ENCODE results near the gene MPPE1. TPM values are rescaled to one million over a fixed set of nuclear protein-coding genes. Genes with fewer than 3 reads are reported as not detected.

The MPPE1 gene
- total and polyA plus RNA-seq, 2 donors from 2014 or later = 48.1 to 71.8 TPM

- H3K9ac ChIP-seq (ENCODE audit: low read length in 3 of 3) = peak overlapping the region in 1 of 3 donors; percentile 12
- H3K27me3 ChIP-seq (ENCODE audit: control insufficient read depth, insufficient read depth, low read length) = no peaks in the 10 kb centered on the region
- intact Hi-C loops (cut with DNase I) = no loop called here
- H3K4me1 ChIP-seq (ENCODE audit: control insufficient read depth in 2 of 3, insufficient read depth in 2 of 3, low read depth in 1 of 3, low read length in 3 of 3) = peaks cover 3 to 15% (median 10%) of the 10 kb centered on the region in 3 donors
- no peak overlapping the region for H3K27ac ChIP-seq (ENCODE audit: low read depth in 2 of 2, low read length in 2 of 2)
- DNase-seq (peak in 1 of 5 donors; percentile 13), FAIRE-seq (peak; percentile 56)
- peaks cover 0 to 7% (median 4%) of the 10 kb centered on the region in 3 donors for H3K36me3 ChIP-seq (ENCODE audit: control insufficient read depth in 2 of 3, insufficient read depth in 3 of 3, low read length in 3 of 3)
- no peak overlapping the region for H3K4me3 ChIP-seq (ENCODE audit: low read length in 3 of 3)
- no peaks in the 10 kb centered on the region for H3K9me3 ChIP-seq (ENCODE audit: control insufficient read depth in 2 of 3, insufficient read depth in 1 of 3, low read length in 3 of 3)
- TF ChIP-seq CTCF (IDR thresholded peaks at IDR 0.05; ENCODE audit: borderline replicate concordance, extremely low read depth, insufficient read depth) = no peak
These were observed 1.9 kb downstream of the MPPE1 start for GRCh38 chr18:11906176-11906575.

GRCh38 chr18:11905613-11906012 is 2.5 kb downstream of the MPPE1 start:
- no peaks in the 10 kb centered on the region for H3K9me3 ChIP-seq (ENCODE audit: control insufficient read depth in 2 of 3, insufficient read depth in 1 of 3, low read length in 3 of 3)
- no peaks in the 10 kb centered on the region for H3K27me3 ChIP-seq (ENCODE audit: control insufficient read depth, insufficient read depth, low read length)
- peak overlapping the region in 1 of 3 donors; percentile 12 for H3K9ac ChIP-seq (ENCODE audit: low read length in 3 of 3)
- H3K27ac ChIP-seq (ENCODE audit: low read depth in 2 of 2, low read length in 2 of 2) = peak overlapping the region in 1 of 2 donors; percentile 11
- peaks cover 0 to 7% (median 4%) of the 10 kb centered on the region in 3 donors for H3K36me3 ChIP-seq (ENCODE audit: control insufficient read depth in 2 of 3, insufficient read depth in 3 of 3, low read length in 3 of 3)
- peaks cover 3 to 15% (median 10%) of the 10 kb centered on the region in 3 donors for H3K4me1 ChIP-seq (ENCODE audit: control insufficient read depth in 2 of 3, insufficient read depth in 2 of 3, low read depth in 1 of 3, low read length in 3 of 3)
- FAIRE-seq = no peak
- TF ChIP-seq CTCF (IDR thresholded peaks at IDR 0.05; ENCODE audit: borderline replicate concordance, extremely low read depth, insufficient read depth) = no peak
- H3K4me3 ChIP-seq (ENCODE audit: low read length in 3 of 3) = no peak overlapping the region
- intact Hi-C loops (cut with DNase I) = no loop called here
- DNase-seq = no peak

GRCh38 chr18:11902522-11903292 is 5.4 kb downstream of the MPPE1 start:
- TF ChIP-seq CTCF (IDR thresholded peaks at IDR 0.05; ENCODE audit: borderline replicate concordance, extremely low read depth, insufficient read depth) = no peak
- H3K27me3 ChIP-seq (ENCODE audit: control insufficient read depth, insufficient read depth, low read length) = no peaks in the 10 kb centered on the region
- H3K27ac ChIP-seq (ENCODE audit: low read depth in 2 of 2, low read length in 2 of 2) = no peak overlapping the region
- peaks cover 0 to 7% (median 4%) of the 10 kb centered on the region in 3 donors for H3K36me3 ChIP-seq (ENCODE audit: control insufficient read depth in 2 of 3, insufficient read depth in 3 of 3, low read length in 3 of 3)
- intact Hi-C loops (cut with DNase I) = no loop called here
- DNase-seq = no peak
- H3K9ac ChIP-seq (ENCODE audit: low read length in 3 of 3) = no peak overlapping the region
- H3K4me1 ChIP-seq (ENCODE audit: control insufficient read depth in 2 of 3, insufficient read depth in 2 of 3, low read depth in 1 of 3, low read length in 3 of 3) = peaks cover 3 to 11% (median 10%) of the 10 kb centered on the region in 3 donors
- no peaks in the 10 kb centered on the region for H3K9me3 ChIP-seq (ENCODE audit: control insufficient read depth in 2 of 3, insufficient read depth in 1 of 3, low read length in 3 of 3)
- H3K4me3 ChIP-seq (ENCODE audit: low read length in 3 of 3) = no peak overlapping the region
- no peak for FAIRE-seq
